ENCODE results near the gene PDE6G. TPM values are rescaled to one million over a fixed set of nuclear protein-coding genes. Genes with fewer than 3 reads are reported as not detected.

Gene PDE6G
- total RNA-seq, 1 experiment from 2014 or later = 0.85 TPM

- in situ Hi-C loops (cut with HindIII; ENCODE audit: low pct_unique_long_range_greater_than_20kb, low sequenced_read_pairs) = no loop called here
- no TSS peak for BruUV-seq (replicated peaks)
These were observed 27.5 kb upstream of the PDE6G start, which contains the start of the genes ARL16 and HGS for GRCh38 chr17:81683584-81684441. TSS of gene ARL16 (minus strand) at chr17:81683797. CDS start at chr17:81683753, 44 bp downstream. TSS of gene HGS (plus strand) at chr17:81684011. CDS start at chr17:81684067, 56 bp downstream.

More at GRCh38 chr17:81683584-81684441, 27.5 kb upstream of the PDE6G start, which contains the start of the genes ARL16 and HGS:
- no peaks in the 10 kb centered on the region for H3K9me3 ChIP-seq (ENCODE audit: control insufficient read depth, insufficient read depth, low read depth, low read length)
- no peaks in the 10 kb centered on the region for H3K27me3 ChIP-seq (ENCODE audit: control insufficient read depth, insufficient read depth, low read length)
- ChIA-PET CTCF (interaction anchor here (1.1 kb wide), 1 partner anchor 8 kb away, joined by 3 read pairs; no protein-coding TSS in a partner anchor), POLR2A (interaction anchor here (0.6 to 1.1 kb wide), 4 partner anchors 12 to 120 kb away, joined by 3 to 6 read pairs (median 3); partner anchors contain the start of gene GCGR)
- intact Hi-C loops (cut with micrococcal nuclease; ENCODE audit: unreplicated experiment) = no loop called here
- peak; percentile 92 for DNase-seq (ENCODE audit: low read depth, low spot score)
- peaks cover 23% of the 10 kb centered on the region for H3K4me1 ChIP-seq (ENCODE audit: control insufficient read depth, insufficient read depth, low read length)
- H3K27ac ChIP-seq (ENCODE audit: low read length) = peak within 1 kb of the TSS; percentile 96
- H3K36me3 ChIP-seq (ENCODE audit: control insufficient read depth, insufficient read depth, low read length) = peaks cover 22% of the 10 kb centered on the region; the same call in 1 of the 2 replicates
- peak; percentile 95 for ATAC-seq
- peak within 1 kb of the TSS; percentile 71 to 78 for H3K4me3 ChIP-seq (ENCODE audit: low read depth in 2 of 2, low read length in 2 of 2)
- TF ChIP-seq POLR2AphosphoS5 (IDR thresholded peaks at IDR 0.05; ENCODE audit: low read depth, low read length) (peak; percentile 59; the same call in 1 of the 2 replicates), TCF7L2 (IDR thresholded peaks at IDR 0.05; ENCODE audit: low read depth, low read length) (0 out of 2 replicates have a peak, but pooled peaks have one; percentile 31), SIN3A (IDR thresholded peaks at IDR 0.05; ENCODE audit: borderline replicate concordance, insufficient read depth, low read depth, low read length) (peak; percentile 88; the same call in 1 of the 2 replicates), REST (IDR thresholded peaks at IDR 0.05; ENCODE audit: insufficient read depth in 1 of 2, low read depth in 2 of 2, low read length in 1 of 2) (no peak), CTCF (IDR thresholded peaks at IDR 0.05) (no peak)
